HL-60/S4 treated with retinoic acid at 250 ng/mL for 4 days and 3 days (cell line): Measurements from ENCODE around the gene MSL3B.
"Not testable (repeated sequence)": the region's sequence is repeated elsewhere in the genome, so short reads cannot be mapped to it uniquely, and the experiment has no call there.

Experiments used
- in situ Hi-C: fragments of 300-500 bp; cut with MboI; formaldehyde crosslinking; loops from 2 replicates; pipeline ENCODE4 v1.7.0; 2022; ENCODE audit warnings: low sequenced_read_pairs

MSL3B gene

DNA sequence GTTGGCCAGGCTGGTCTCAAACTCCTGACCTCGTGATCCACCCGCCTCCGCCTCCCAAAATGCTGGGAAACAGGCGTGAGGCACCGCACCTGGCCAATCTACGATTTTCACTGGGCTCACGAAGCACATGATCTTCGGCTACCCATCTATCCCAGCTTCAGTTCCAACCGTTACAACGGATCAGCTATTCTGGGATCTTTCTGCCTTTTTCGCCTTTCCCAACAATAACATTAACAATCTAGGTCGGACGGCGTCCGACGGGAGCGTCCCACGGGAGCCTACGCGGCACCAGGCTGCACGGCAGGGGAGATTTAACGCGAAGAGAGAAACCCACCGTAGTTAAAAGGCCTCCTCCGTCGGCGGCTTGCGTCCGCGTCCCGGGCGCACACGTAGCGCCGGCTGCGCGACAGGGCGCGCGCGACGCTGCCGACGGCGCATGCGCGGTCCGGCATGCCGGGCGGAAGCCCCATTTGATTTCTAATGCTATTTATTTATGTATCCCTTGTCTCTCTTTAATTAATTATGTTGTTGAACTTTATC is at the start of gene MSL3B:
MSL3B (minus strand) TSS at position 394 of the 540 bp plus-strand sequence.
- in situ Hi-C loops: no loop called here

DNA sequence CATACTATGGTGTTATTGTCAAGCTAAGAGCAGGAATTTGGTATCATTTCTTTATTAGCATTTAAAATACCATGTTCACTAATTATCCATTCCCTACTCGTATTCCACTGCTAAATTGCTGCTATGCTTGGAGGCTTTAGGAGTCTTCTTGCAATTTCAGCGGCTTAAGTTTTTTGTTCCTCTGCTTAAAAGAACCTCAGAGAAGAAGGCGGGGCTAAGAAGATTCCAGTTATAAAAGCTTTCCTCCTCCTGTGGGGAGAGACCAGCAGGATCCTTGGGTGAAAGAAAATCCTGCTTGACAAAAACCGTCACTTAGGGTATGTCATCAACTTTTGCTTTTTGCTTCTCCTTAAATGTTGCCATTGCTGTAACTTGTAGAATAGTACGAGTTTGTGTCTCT is 48.9 kb upstream of the MSL3B start, which contains the start of gene TRPM8:
TRPM8 (plus strand) TSS at position 258 of the 400 bp plus-strand sequence. CDS start 9,165 bp downstream, outside the sequence.
- in situ Hi-C loops: no loop called here

DNA sequence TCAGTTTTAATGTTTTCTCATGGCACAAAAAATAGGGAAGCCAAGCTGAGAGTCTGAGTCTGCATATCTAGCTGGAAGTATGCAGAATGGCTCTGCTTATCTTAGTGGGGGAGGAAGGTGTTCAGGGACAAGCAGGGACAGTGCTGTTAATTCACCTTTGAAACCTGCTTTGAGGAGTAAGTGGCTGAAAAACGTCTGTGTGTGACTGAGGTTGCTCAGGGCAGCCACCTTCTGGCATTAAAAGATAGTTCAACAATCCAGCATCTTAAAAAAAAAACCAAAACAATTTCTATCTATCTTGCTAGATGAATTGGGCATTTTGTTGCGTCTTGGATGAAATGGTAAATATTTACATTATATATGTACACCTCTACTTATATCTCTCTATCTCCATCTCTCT is 46.9 kb upstream of the MSL3B start:
- in situ Hi-C loops: no loop called here

DNA sequence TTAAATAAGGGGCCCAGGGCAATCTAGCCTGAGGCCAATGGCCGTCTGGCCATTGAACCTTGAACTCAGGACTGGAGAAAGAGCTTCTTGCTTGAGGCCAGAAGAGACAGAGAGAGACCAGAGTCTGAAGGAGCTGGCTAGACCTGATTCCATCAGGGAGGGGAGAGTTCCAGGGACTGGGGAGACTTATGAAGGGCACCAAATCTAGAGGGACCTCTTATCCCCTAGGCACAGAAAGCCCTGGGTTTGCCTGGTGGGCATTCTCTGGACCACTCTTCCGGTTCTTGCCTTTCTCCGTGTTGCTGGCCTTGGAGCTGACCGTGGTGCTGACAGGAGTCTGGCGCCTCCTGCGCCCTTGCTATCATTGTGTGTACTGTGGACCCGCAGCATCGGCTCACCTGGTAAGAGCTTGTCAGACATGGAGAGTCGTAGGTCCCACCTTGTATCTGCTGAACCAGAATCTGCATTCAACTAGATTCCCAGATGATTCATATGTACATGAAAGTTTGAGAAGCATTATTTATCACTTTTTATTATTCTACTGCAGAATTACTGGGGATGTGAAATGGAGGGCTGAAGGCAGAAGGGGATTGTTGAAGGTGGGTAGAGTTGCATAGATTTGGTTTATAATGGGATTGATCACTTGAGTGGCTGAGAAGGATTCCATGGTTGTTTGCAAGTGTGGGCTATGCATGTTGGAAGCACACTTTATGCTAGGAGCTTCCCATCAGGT is 44.7 kb upstream of the MSL3B start:
- in situ Hi-C loops: no loop called here

DNA sequence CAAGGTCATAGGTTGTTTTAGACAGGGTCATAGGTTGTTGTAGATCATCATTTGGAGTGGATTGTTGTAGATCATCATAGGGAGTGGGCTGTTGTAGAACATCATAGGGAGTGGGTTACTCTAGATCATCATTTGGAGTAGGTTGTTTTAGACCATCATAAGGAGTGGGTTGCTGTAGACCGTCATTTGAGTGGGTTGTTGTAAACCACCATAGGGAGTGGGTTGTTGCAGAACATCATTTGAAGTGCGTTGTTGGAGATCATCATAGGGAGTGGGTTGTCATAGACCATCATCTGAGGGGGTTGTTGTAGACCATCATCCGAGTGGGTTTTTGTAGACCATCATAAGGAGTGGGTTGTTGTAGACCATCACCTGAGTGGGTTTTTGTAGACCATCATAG is 39.4 kb upstream of the MSL3B start:
- in situ Hi-C loops: no loop called here

DNA sequence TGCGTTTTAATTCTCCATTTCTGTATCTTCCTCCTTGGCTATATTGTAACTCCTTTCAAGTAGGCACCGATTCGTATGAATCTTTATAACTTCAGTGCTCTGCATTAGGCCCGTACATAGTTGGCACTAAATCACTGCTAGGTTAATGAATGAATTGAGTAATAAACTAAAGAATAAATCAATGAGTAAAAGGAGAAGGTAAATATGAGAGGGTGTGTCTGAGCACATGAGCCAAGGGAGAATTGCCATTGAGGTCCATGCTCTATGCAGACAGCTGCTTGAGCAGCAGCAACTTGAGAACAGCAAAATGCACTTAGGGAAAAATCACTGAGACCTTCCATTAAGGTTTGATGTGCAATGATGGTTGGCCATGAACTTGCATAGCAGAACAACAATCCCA is 37.8 kb upstream of the MSL3B start:
- in situ Hi-C loops: no loop called here

DNA sequence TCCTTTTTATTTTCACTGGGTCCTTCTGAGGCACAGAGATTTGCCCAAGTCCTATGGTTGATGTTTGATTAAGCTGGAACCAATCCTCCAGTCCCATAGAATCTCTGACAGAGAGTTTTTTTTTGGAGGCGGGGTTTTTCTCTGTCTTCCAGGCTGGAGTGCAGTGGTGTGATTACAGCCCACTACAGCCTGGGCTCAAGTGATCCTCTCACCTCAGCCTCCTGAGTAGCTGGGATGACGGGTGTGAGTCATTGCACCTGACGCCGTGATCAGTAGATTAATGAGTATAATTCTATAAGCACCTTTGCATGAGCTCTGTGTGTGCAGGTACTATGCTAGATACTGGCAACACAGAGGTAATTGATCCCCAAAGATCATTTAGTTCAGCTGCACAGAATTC is 33.7 kb upstream of the MSL3B start:
- in situ Hi-C loops: no loop called here

DNA sequence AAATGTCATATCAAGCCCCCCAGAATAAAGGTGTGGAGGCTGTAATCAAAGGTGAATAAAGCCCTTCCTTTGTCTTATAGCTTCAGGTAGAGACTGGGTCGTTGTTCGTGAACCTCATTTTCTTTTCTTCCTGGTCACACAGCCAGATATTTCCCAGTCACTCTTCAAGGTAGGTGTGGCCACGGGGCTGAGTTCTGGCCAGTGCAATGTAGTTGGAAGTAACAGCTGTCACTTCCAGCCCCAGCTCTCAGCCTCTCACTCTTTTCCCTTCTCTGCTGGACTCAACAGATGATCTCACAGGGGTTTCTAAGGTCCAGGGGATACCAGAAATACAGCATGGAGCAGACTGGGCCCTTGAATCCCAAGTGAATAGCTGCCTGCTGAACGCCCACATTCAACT is 33.2 kb upstream of the MSL3B start:
- in situ Hi-C loops: no loop called here

DNA sequence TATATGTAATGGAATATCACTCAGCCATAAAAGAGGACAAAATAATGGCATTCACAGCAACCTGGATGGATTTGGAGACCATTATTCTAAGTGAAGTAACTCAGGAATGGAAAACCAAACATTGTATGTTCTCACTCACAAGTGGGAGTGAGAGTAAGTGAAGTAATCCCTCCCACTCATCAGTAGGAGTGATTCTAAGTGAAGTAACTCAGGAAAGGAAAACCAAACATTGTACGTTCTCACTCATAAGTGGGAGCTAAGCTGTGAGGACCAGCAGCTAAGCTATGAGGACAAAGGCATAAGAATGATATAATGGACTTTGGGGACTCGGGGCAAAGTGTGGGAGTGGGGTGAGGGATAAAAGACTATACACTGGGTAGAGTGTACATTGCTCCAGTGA is 28.1 kb upstream of the MSL3B start:
- in situ Hi-C loops: not testable (repeated sequence)

DNA sequence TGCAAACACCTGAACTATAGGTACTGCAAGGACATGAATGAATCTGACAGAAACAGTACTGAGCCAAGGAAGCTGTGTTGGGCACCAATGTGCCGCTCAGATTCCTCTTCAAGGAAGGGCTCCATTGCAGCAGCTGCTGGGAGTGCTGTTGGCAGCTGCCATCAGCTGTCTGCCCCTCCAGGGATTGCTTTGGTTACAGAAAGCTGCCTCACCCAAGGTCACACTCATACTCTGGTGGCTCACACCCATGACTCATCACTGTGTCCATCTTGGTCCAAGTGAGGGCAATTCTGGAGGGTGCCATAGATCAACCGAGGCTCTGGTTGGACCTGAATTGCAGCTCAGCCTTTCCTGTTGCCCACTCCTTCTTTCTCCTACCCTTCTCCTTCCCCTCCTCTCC is 24.6 kb upstream of the MSL3B start:
- in situ Hi-C loops: no loop called here

DNA sequence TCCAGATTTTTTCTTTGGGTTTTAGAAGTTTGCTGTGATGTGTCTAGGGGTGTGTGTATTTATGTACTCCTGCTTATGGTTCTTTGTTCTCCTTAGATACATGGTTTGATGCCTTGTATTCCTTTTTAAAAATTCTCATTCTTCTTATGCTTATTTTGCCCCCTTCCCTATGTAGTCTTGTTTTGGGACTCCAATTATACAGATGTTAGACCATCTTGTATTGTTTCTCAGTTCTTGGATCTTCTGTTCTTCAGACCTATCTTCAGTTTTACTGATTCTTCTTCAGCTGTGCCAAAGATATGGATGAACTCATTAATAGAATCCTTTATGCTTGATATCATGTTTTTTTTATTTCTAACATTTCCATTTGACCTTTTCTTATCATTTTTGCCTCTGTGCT is 14.2 kb upstream of the MSL3B start:
- in situ Hi-C loops: no loop called here

DNA sequence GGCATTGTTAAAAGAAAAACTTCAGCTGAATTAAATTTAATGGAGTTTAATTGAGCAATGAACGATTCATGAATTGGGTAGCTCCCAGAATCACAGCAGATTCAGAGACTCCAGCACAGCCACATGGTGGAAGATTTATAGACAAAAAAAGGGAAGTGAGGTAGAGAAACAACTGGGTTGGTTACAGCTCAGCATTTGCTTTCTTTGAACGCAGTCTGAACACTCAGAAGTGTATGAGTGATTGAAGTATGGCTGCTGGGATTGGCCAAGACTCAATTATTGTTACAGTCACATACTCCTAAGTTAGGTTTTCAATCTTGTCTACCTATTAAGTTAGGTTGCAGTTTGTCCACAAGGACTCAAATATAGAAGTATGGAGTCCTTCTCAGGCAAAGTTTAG is 3.9 kb upstream of the MSL3B start:
- in situ Hi-C loops: not testable (repeated sequence)

DNA sequence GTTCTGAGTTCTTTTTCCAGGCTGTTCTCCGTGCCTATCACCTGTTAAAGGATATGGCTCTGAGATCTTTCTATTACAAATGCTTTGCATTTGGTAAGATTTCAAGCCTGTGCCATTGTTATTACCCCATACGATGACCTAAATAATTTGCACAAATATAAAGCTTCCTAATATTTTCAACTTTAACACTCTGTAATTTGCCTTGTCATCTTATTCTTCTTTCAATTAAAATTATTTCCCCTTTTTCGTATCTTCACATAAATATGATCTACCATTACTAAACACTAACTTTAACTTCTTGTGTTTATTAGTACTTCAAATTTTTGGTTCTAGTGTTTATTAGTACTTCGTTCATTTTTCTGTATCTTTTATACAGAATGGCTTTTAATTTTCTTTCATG is 3.2 kb upstream of the MSL3B start:
- in situ Hi-C loops: no loop called here

DNA sequence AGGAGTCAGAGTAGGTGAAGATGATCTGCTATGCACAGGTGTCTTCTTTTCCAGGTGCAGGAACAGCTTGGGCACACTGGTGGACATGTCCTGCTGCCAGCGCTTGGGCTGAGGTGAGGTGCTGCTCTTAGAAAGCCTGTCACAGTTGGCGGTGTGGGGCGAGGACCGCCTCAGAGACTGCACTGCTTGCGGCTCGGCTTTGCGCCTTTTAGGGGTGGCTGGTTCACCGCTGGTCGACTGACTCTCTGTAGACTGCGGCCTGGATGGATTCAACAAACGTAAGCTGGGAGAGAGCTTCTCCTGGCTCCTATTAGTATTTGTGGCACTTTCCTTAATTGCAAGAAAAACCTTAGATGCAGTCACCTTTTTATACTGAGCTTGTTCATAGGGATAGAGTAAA is 1.7 kb downstream of the MSL3B start:
- in situ Hi-C loops: no loop called here

DNA sequence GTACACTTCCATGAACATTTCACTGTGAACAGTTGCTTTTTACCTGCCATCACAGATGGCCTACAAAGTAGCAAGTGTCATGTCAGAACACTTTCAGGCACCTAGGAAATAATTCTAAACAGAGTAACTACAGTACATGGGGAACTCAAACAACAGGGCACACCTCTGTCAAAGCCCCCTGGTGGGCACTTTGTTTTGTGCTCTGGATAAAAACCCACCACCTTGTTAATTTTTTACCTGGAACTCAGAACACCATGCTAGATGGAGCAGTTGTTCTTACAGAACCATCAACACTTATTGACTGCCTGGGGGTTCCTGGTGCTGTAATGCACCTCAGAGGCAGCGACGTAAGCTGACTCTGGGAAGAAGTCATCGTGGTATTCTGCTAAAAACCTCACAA is 2.3 kb downstream of the MSL3B start:
- in situ Hi-C loops: no loop called here

DNA sequence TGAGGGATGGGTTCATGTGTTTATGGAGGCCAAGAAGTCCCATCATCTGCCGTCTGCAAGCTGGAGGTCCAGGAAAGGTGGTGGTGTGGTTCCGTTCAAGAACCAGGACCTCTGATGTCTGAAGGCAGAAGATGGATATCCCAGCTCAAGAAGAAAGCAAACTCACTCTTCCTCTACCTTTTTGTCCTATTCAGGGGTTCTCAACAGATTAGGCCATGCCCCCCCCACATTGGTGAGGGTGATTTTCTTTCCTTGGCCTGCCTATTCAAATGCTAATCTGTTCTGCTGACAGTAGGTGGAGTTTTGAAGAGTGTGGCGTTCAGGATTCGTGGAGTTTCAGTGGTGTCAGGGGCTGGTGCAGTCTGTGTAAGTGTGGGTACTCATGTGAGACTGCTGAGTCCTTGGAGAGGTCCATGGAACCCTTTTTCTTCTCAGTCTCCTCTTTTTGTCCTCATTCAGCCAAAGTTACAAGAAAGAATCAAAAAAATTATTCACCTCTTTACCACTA is 5.9 kb downstream of the MSL3B start:
- in situ Hi-C loops: no loop called here

DNA sequence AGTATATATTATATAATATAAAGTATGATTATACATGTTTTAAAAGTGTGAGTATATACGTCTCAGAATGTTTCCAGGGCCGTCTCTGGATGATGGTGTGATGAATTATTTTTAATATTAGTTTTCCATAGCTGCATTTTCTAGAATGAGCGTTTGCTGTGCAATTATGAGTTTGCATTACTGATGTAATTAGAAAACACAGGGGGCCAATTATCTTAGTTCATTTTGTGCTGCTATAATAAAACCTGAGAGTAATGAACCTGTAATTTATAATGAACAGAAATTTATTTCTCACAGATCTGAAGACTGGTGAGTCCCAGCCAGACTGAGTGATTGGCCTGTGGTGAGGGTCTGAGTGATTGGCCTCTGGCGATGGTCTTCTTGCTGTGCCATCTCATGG is 9.9 kb downstream of the MSL3B start:
- in situ Hi-C loops: no loop called here

DNA sequence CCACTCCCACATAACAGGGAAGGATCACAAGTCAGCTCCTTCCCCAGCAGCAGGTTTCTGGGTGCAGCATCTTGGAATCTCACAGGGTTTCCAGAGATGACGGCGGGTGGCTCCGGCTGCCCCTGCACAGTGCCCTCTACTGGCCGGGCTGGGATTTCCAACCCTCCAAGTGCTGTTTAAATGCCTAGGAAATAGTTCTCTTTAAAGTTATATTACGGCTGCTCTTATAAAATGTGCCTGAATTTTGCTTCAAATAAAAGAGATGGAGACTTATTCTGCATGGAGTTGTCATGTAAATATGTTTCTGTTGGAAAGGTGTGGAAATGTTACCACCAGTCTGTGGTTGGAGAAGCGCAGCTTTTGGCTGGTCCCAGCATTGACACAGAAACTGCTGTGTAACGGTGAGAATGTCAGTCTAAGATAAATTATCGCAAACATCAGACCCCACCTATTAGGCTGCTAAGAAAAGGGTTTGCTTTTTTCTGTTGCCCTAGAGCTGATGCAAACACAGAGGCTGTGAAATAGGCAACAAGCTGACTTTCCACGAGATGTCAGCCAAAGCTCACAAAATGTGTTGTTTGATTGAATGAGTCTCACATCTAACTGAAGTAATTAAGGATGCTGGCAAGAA is 10.6 kb downstream of the MSL3B start:
- in situ Hi-C loops: no loop called here

DNA sequence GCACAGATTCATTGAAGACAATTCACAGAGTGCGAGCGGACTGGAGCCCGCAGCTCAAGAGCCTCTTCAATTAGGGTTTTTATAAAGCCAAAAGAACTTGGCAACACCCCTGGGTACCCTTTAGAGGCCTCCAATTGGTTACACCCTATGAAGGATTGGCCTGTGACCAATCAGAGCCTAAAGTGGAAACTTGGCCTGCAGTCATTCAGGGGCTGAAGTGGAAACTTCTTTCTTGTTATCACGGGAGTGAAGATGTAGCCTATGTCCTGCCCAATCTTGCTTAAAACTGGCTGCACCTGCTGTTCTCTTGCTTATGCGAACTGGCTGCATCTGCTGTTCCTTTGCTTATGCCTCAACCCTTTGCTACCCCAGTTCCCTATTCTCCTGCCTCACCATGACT is 12.0 kb downstream of the MSL3B start:
- in situ Hi-C loops: no loop called here

DNA sequence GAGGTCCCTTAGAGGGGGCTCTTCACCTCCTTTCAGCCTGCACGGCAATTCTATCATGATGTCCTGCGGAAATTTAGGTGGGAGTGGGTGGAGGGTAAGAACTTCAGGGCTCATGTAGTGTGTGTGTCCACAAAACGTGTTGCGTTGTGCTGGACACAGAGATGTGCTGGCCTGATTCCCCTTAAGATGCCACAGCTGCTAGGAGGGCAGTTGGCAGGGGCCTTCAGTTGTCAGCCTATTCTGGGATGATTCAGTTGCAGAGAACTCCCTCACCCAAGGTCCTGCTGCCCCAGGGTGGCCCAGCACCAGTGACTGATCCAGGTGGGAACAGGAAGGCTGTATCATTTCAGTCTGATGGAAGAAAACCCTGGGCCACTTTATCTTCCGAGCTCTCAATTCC is 12.8 kb downstream of the MSL3B start:
- in situ Hi-C loops: no loop called here

DNA sequence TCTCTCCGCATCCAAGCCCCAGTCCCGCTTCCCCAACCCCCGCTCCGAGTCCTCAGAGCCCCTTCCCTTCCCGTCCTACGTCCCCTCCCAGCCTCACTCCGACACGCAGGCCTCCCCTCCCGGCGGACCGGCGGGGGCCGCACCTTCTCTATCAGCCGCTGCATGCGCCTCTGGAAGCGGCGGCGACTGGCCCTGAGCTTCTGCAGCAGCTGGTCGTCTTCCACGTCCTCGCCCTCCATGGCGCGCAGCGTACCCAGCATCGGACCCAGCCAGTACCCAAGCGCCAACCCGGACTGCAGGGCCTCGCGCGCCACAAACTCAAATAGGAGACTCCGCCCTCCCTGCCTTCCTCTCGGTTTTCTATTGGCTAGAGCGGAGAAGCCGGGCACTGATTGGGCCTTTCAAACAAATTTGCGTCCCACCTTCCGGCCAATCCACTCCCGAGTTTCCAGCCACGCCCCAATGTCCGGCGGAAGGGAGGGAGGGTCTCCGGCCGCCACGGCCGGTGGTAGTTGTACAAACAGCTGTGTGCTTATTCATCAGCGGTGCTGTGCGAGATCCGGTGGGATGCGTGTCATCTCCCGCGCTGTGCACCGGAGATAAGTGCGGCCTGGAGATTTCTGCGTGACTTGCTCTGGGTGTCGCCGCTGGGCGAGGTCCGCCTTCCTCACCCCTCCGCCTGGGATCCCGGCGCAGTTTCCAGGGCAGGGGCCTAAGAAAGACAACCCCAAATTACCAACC is 13.8 kb downstream of the MSL3B start, which contains the start of gene HJURP:
HJURP (minus strand) TSS at position 295 of the 741 bp plus-strand sequence; CDS start at position 260, 35 bp downstream.
- in situ Hi-C loops: no loop called here
